Endothelial cell (in vitro differentiated cells): Measurements from ENCODE around the gene FLYWCH1. TPM values are rescaled to one million over a fixed set of nuclear protein-coding genes. Genes with fewer than 3 reads are reported as not detected.

Experiments
- DNase-seq: peaks from one replicate; pipeline ENCODE4 v3.0.0; 2021; ENCODE audit warnings: low spot score
- H3K27ac Mint-ChIP-seq: one replicate; pipeline ENCODE4 v1.8.0; 2021; ENCODE audit warnings: mixed read lengths, inconsistent platforms; ENCODE audit not compliant: unreplicated experiment
- H3K27me3 Mint-ChIP-seq: one replicate; pipeline ENCODE4 v1.8.0; 2021; ENCODE audit warnings: mild to moderate bottlenecking, moderate library complexity, mixed read lengths, inconsistent platforms; ENCODE audit not compliant: unreplicated experiment
- H3K36me3 Mint-ChIP-seq: one replicate; pipeline ENCODE4 v1.8.0; 2021; ENCODE audit warnings: mild to moderate bottlenecking, low read depth, mixed read lengths, inconsistent platforms; ENCODE audit not compliant: unreplicated experiment
- H3K4me1 Mint-ChIP-seq: one replicate; pipeline ENCODE4 v1.8.0; 2021; ENCODE audit warnings: mild to moderate bottlenecking, mixed read lengths, inconsistent platforms; ENCODE audit not compliant: unreplicated experiment
- H3K4me3 Mint-ChIP-seq: one replicate; pipeline ENCODE4 v1.8.0; 2021; ENCODE audit warnings: mild to moderate bottlenecking, mixed read lengths, inconsistent platforms; ENCODE audit not compliant: unreplicated experiment
- H3K9me3 Mint-ChIP-seq: one replicate; pipeline ENCODE4 v1.8.0; 2021; ENCODE audit warnings: mixed read lengths, inconsistent platforms; ENCODE audit not compliant: unreplicated experiment
- total RNA-seq: library from RNA; stranded (reverse); fragmentation: NEBNext Ultra II Directional; extraction: Animal tissue kit (Norgen Biotek cat#: 25700); gene quantifications from one replicate; pipeline ENCODE4 v1.2.1, GENCODE V29; 2021; ENCODE audit not compliant: unreplicated experiment
- TF ChIP-seq, protein P1 (sequence below): fragments of 200-600 bp; sonication (generic); IDR thresholded peaks from one replicate; pipeline ENCODE4 v1.5.0; 2021; ENCODE audit warnings: antibody characterized with exemption; ENCODE audit not compliant: unreplicated experiment

The FLYWCH1 gene
- total RNA-seq, 1 donor from 2014 or later, result 50.8 TPM

DNA sequence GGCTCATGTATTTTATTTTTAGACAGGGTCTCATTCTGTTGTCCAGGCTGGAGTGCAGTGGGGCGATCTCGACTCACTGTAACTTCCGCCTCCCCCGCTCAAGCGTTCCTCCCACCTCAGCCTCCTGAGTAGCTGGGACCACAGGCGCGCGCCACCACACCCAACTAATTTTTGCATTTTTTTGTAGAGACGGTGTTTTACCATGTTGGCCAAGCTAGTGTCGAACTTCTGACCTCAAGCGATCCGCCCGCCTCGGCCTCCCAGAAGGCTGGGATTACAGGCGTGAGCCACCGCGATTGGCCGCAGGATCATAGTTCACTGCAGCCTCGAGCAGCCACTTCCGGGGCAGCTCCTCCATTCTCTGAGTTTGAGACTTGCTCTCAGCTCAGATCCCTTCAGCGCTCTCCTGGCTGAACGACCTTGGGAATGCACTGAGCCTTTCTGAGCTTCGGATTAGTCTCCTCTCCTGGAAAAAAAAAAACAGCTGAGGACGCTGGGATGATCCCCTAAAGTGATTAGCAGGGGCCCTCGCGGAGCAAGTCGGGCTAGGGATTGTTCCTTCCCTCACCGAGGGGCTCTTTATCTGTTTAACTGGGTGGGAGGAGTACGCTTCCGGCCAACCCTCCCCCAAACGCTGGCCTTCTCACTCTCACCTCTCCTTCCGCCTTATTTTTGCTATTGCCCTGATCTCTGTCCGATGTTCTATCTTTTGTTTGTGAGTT, 69.6 kb downstream of the FLYWCH1 start:
- peak overlapping the region; percentile 25 for H3K27ac Mint-ChIP-seq
- no peak for DNase-seq
- no peaks in the 10 kb centered on the region for H3K36me3 Mint-ChIP-seq
- no peaks in the 10 kb centered on the region for H3K9me3 Mint-ChIP-seq
- H3K4me3 Mint-ChIP-seq, result peak overlapping the region; percentile 51
- peaks cover 13% of the 10 kb centered on the region for H3K4me1 Mint-ChIP-seq
- peaks cover 7% of the 10 kb centered on the region for H3K27me3 Mint-ChIP-seq
- TF ChIP-seq, protein P1, sequence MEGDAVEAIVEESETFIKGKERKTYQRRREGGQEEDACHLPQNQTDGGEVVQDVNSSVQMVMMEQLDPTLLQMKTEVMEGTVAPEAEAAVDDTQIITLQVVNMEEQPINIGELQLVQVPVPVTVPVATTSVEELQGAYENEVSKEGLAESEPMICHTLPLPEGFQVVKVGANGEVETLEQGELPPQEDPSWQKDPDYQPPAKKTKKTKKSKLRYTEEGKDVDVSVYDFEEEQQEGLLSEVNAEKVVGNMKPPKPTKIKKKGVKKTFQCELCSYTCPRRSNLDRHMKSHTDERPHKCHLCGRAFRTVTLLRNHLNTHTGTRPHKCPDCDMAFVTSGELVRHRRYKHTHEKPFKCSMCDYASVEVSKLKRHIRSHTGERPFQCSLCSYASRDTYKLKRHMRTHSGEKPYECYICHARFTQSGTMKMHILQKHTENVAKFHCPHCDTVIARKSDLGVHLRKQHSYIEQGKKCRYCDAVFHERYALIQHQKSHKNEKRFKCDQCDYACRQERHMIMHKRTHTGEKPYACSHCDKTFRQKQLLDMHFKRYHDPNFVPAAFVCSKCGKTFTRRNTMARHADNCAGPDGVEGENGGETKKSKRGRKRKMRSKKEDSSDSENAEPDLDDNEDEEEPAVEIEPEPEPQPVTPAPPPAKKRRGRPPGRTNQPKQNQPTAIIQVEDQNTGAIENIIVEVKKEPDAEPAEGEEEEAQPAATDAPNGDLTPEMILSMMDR, result no peak

DNA sequence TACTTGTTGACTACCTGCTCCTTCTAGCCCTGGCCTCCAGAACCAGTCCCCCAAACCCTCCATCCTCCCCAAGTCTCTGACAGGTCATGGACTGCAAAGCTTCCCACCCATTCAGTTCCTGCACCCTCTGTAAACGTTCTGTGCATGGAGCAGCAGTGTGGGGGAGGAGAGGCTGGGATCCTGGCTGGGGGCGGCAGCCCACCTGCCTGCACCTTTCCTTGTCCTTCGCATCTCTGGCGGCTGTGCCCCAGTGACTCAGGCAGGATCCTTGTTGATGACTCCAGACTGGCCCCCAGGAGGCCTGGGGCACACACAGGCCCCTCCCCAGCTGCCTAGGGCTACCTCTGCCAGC, 70.1 kb downstream of the FLYWCH1 start:
- Mint-ChIP-seq H3K9me3 (no peaks in the 10 kb centered on the region), H3K36me3 (no peaks in the 10 kb centered on the region), H3K4me3 (peak overlapping the region; percentile 51), H3K27ac (peak overlapping the region; percentile 25), H3K4me1 (peaks cover 13% of the 10 kb centered on the region), H3K27me3 (peaks cover 7% of the 10 kb centered on the region)
- no peak for DNase-seq
- TF ChIP-seq, protein P1, result no peak

DNA sequence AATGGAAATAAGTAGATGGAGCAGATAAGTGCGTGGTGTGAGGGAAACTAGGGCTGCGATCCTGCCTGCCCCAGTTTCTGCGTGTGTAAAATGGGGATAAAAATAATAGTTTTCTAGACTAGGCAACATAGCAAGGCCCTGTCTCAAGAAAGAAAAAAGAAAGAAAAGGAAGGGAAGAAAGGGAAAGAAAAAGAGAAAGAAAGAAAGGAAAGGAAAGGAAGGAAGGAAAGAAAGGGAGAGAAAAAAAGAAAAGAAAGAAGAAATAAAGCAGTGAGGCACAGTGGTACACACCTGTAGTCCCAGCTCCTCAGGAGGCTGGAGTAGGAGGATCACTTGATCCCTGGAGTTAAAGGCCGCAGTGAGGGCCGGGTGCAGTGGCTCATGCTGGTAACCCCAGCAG, 70.7 kb downstream of the FLYWCH1 start:
- H3K36me3 Mint-ChIP-seq, result no peaks in the 10 kb centered on the region
- no peak for DNase-seq
- TF ChIP-seq, protein P1, result no peak
- no peaks in the 10 kb centered on the region for H3K9me3 Mint-ChIP-seq
- H3K4me3 Mint-ChIP-seq, result no peak overlapping the region
- peaks cover 7% of the 10 kb centered on the region for H3K27me3 Mint-ChIP-seq
- no peak overlapping the region for H3K27ac Mint-ChIP-seq
- H3K4me1 Mint-ChIP-seq, result peaks cover 13% of the 10 kb centered on the region

DNA sequence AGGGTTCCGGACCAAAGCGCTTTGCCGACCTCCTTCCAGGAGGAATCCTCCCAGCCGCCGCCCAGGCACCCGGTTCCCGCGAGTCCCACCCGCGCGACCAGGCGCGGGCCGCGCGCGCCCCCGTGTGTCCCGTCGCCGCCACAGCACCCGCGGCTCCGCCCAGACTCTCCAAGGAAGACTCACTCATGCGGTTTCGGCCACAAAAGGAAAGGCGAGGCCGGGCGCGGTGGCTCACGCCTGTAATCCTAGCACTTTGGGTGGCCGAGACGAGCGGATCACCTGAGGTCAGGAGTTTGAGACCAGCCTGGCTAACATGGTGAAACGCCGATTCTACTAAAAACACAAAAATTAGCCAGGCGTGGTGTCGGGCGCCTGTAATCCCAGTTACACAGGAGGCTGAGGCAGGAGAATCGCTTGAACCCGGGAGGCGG, 72.0 kb downstream of the FLYWCH1 start:
- H3K4me3 Mint-ChIP-seq, result no peak overlapping the region

DNA sequence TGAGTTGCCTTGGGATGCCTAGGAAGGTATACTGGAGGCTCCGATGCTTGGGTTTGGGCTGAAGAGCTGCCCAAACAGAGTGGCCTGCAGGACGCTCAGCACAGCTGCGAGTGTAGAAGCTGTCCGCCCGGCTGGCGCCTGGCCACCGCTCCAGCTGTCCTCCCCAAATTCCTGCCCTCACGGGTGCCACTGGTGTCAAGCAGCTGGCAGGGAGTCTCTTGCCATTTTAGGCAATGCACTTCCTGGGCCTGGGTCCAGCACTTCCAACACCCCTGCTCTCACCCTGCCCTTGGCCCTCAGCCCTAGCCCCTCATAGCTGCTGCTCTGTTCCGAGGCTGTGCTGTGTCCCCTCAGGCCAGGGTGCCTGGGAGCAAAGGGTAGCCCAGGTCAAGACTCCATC, 73.7 kb downstream of the FLYWCH1 start:
- no peaks in the 10 kb centered on the region for H3K36me3 Mint-ChIP-seq
- no peak overlapping the region for H3K4me3 Mint-ChIP-seq
- H3K27ac Mint-ChIP-seq, result no peak overlapping the region
- peaks cover 7% of the 10 kb centered on the region for H3K27me3 Mint-ChIP-seq
- DNase-seq, result no peak
- TF ChIP-seq, protein P1, result no peak
- H3K9me3 Mint-ChIP-seq, result no peaks in the 10 kb centered on the region
- peaks cover 13% of the 10 kb centered on the region for H3K4me1 Mint-ChIP-seq

More for the DNA sequence above, 72.0 kb downstream of the FLYWCH1 start:
- no peaks in the 10 kb centered on the region for H3K9me3 Mint-ChIP-seq
- no peak overlapping the region for H3K27ac Mint-ChIP-seq
- H3K4me1 Mint-ChIP-seq, result peaks cover 13% of the 10 kb centered on the region
- no peaks in the 10 kb centered on the region for H3K36me3 Mint-ChIP-seq
- DNase-seq, result peak; percentile 95
- H3K27me3 Mint-ChIP-seq, result peaks cover 7% of the 10 kb centered on the region
- TF ChIP-seq, protein P1, result peak; percentile 85
